Coronary artery (tissue), 2 donors: Measurements from ENCODE around the gene ARL3.

Experiments used
- DNase-seq: peaks from one replicate; pipeline ENCODE4 v3.0.0-alpha.2; 2017; ENCODE audit warnings: low spot score
- H3K27ac ChIP-seq, 2 donors: fragments of 200-600 bp; sonication (generic); one replicate each; pipeline ENCODE4 v1.5.1; 2016 to 2019
- H3K4me3 ChIP-seq: fragments of 200-600 bp; sonication (generic); 2 replicates; pipeline ENCODE4 v1.5.1; 2016; ENCODE audit warnings: mild to moderate bottlenecking, moderate library complexity
- CTCF ChIP-seq: fragments of 200-600 bp; sonication (generic); IDR thresholded peaks from one replicate; pipeline ENCODE4 v1.5.1; 2019; ENCODE audit warnings: antibody characterized with exemption

The ARL3 gene

GRCh38 chr10:102682981-102683380 lies 31.2 kb downstream of the ARL3 start:
- TF ChIP-seq CTCF = no peak
- no peak for DNase-seq

GRCh38 chr10:102682416-102682815 lies 31.8 kb downstream of the ARL3 start:
- Histone ChIP-seq H3K4me3 (no peak overlapping the region), H3K27ac (no peak overlapping the region)
- TF ChIP-seq CTCF = no peak
- no peak for DNase-seq

More at GRCh38 chr10:102682981-102683380, 31.2 kb downstream of the ARL3 start:
- Histone ChIP-seq H3K27ac (no peak overlapping the region), H3K4me3 (no peak overlapping the region)

DNA sequence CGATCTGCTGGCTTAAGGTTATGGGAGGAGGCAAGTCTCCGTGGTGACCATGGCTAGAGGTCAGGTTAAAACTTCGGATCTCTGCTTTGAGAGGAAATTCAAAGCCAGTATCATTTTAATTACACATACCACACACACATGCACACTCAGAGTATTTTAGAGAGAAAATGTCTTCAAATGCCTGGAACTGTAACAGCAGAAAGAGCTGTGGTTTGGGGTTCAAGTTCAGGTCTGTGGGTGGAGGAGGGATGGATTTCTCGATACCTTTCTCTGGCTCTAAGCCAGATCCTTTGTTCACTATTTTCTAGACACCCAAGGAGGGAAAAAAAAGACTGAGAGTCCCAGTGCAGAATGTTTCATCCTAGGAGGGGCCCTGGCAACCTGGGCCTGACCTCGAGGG lies 32.5 kb downstream of the ARL3 start:
- no peak overlapping the region for H3K4me3 ChIP-seq
- no peak for DNase-seq
- TF ChIP-seq CTCF = no peak
- H3K27ac ChIP-seq = no peak overlapping the region

GRCh38 chr10:102679596-102679995 lies 34.6 kb downstream of the ARL3 start:
- DNase-seq = no peak

DNA sequence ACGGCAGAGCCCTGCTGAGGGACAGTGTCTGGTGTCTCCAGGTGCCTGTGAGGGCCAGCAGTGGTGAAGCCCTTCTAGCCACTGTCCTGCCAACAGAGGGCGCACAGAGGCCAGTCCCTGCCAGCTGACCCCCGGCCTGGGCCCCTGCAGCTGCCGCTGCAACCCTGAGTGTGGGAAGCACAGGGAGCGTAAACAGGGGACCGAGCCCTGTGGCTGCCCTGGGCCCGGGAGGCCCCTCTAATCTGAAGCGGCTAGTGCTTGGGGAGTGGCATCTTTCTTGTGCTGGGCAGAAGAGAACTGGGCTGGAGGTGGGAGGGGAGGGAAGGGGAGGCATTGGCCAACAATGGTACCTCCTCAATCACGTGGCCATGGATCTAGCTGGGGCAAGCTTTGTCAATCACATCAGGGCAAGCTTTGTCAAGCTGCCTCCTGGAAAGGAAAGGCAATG lies 35.3 kb downstream of the ARL3 start:
- Histone ChIP-seq H3K4me3 (peak overlapping the region; percentile 19), H3K27ac (peak overlapping the region in 1 of 2 donors; percentile 3)
- DNase-seq = no peak
- TF ChIP-seq CTCF = peak; percentile 20

More at GRCh38 chr10:102679596-102679995, 34.6 kb downstream of the ARL3 start:
- no peak for TF ChIP-seq CTCF
- Histone ChIP-seq H3K4me3 (no peak overlapping the region), H3K27ac (no peak overlapping the region)

DNA sequence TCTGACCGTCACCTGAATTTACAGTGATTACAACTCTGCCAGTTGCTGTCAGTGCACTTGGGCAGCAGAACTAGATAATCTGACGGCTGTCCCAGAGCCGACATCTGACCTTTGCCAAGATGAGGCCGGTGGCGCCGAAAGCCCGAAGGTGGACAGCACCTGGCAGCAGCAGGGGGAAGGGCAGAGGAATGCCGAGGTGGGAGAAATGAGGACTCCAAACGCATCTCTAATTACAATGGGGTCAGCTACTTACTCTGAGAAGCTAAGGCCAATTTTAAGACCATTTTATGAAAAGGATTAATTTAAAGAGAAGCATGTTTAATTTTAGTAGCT lies 36.2 kb downstream of the ARL3 start:
- no peak for DNase-seq
- H3K27ac ChIP-seq = peak overlapping the region in 1 of 2 donors; percentile 25
- no peak overlapping the region for H3K4me3 ChIP-seq
- TF ChIP-seq CTCF = no peak

GRCh38 chr10:102677331-102678067 lies 36.7 kb downstream of the ARL3 start:
- H3K27ac ChIP-seq = peak overlapping the region in 1 of 2 donors; percentile 28
- no peak for DNase-seq
- no peak for TF ChIP-seq CTCF

More at GRCh38 chr10:102677331-102678067, 36.7 kb downstream of the ARL3 start:
- no peak overlapping the region for H3K4me3 ChIP-seq
